Activated CD8-positive, alpha-beta memory T cell treated with anti-CD3 and anti-CD28 coated beads for 48 hours (primary cell): ENCODE data around the gene ZNF329.

Experiments used
- DNase-seq, 3 experiments: peaks; one replicate each; pipeline ENCODE4 v3.0.0-alpha.2; 2020; ENCODE audit warnings: low read depth in 2 of 3, low spot score in 2 of 3

ZNF329 gene

GRCh38 chr19:58118979-58119733 lies 31.4 kb downstream of the ZNF329 start:
- no peak for DNase-seq

GRCh38 chr19:58117841-58118575 lies 32.6 kb downstream of the ZNF329 start:
- DNase-seq = no peak

DNA sequence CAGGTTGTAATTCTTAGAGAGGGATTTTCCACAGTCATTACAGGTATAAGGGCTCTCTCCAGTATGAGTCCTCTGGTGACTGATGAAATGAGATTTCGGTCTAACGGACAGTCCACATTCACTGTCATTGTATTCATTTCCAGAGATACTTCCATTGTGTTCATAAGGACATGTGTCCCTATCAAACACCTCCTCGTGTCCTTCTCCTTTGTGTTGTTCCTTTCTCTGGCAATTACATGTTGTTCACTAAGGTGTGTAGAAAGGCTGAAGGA lies 42.1 kb downstream of the ZNF329 start:
- no peak for DNase-seq

GRCh38 chr19:58107778-58108545 lies 42.6 kb downstream of the ZNF329 start:
- DNase-seq = no peak

DNA sequence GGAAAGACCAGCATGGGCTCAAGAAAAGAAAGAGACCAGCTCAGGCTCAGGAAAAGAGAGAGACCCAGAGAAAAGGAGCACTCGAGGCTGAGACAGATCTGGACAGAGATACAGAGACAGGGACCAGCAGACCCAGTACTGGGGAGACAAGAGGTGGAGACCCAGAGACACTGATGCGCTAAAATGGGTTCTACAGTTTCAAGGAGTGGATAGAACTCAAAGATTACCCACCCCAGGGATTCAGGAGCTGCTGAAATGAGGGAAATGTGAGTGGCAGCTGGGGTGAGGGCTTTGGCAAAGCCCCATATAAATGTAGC lies 51.9 kb downstream of the ZNF329 start:
- DNase-seq = no peak

GRCh38 chr19:58097781-58098681 lies 52.6 kb downstream of the ZNF329 start, which contains the start of gene ZSCAN18:
TSS of gene ZSCAN18 (minus strand) at chr19:58098231. CDS start at chr19:58090267, 7,964 bp downstream.
- peak; percentile 87 to 94 (median 92) for DNase-seq

DNA sequence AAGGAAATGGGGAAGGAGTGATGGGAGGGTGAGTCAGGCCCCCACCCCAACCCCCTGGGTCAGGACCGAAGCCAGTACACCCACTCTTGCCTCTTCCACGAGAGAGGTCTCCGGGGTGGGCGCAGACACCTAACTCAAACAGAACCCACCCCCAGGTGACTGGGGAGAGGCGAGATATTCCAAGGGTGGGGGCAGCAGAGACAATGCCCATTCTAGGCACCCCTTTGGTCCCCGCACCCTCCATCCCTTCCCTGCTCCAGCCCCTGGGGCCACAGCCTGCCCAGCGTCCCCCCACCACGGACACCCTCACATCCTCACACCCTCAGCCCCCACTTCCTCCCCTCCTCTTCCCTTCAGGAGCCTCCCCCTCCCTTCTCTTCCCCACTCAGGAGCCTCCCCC lies 53.2 kb downstream of the ZNF329 start:
- DNase-seq = no peak

DNA sequence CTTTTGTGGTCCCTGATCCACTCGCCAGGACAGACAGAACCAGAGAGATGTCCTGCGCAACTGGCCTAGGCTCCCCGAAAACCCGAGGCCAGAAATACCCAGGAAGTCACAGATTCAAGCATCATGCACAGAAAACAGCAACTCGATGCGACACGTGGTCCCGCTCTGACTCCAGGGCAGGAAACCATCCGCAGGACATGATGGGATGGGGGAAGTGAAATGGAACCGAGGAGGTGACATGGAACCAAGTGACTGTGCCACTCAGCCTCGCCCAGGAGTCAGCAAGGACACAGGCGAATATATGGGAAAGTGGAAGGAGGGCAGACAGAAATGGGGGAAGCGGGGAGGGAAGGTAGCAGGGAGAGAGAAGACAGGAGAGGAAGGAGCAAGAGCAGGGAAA lies 53.7 kb downstream of the ZNF329 start:
- no peak for DNase-seq

DNA sequence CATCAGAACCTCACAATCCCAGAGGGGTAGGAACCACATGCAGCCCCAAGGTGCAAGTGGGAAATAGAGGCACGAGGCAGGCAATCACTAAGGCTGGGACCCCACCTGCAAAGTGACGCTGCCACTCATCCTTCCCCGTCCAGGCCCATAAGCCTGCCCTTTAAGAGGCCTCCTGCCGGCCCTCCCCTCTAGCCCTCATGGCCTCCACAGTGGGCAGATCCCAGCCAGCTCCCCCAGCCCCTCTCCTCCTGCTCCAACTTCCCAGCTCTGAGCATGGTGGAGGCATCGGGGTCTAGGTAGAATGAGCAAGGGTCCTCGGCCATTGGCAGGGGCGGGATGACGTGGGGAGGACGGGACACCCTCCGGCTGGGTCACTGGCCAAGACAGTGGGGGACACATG lies 55.3 kb downstream of the ZNF329 start:
- no peak for DNase-seq

- DNase-seq = no peak
These were observed 57.5 kb downstream of the ZNF329 start for GRCh38 chr19:58093071-58093470.

DNA sequence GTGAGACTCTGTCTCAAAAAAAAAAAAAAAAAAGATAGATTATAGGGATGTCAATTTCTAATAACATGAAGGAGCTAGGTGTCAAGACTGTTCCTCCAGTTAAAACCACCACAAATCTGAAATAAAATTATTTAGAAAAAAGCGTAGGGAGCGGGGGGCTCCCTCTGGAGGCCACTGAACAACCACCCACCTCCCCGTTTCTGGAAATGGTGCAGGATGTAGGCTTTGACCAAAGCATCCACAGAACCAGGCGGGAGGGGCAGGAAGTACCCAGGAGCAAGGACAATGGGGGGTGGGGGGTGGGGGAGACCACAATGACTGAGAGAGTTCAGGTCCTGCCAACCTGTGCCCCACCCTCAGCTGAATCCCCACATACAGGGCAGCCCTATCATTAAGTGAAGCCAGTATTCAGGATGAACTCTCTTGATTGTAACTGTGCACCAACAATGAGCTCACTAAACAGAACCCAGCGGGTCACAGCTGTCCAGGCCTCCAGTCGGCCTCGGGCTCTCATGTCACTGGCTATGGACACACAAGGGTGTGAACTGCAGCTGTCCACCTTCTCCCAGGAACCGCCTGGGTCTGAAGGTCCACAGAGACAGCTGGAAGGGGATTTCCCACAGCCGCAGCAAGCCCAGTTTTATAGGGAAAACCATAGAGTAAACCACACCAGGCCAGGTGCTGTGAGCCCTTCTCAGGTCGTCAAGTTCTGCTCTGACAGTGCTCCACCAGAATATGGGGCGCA lies 59.2 kb downstream of the ZNF329 start:
- DNase-seq = no peak

GRCh38 chr19:58089846-58090245 lies 60.7 kb downstream of the ZNF329 start:
- no peak for DNase-seq

DNA sequence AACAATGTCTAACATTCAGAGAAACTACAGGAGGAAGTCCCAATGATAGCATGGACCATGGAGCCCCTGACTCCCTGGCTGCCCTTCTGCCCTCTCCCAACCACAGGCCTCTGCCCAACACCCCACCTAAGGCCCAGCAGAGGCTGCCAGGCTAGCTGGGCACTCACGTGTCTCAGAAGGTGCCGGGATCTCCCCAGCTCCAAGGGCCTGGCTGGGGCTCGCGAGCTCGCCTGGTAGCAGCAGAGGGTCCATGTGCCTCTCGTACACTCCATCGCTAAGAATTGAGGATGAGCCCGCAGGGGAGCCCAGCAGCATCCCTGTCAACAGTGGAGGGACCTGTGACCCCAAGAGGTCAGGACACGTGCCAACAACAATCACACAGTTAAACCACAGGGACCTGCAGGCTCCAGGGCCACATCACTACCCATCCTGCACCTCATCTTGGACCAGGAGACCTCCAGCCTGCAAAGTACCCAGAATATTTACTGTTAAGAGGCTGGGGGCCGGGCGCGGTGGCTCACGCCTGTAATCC lies 62.0 kb downstream of the ZNF329 start:
- no peak for DNase-seq

DNA sequence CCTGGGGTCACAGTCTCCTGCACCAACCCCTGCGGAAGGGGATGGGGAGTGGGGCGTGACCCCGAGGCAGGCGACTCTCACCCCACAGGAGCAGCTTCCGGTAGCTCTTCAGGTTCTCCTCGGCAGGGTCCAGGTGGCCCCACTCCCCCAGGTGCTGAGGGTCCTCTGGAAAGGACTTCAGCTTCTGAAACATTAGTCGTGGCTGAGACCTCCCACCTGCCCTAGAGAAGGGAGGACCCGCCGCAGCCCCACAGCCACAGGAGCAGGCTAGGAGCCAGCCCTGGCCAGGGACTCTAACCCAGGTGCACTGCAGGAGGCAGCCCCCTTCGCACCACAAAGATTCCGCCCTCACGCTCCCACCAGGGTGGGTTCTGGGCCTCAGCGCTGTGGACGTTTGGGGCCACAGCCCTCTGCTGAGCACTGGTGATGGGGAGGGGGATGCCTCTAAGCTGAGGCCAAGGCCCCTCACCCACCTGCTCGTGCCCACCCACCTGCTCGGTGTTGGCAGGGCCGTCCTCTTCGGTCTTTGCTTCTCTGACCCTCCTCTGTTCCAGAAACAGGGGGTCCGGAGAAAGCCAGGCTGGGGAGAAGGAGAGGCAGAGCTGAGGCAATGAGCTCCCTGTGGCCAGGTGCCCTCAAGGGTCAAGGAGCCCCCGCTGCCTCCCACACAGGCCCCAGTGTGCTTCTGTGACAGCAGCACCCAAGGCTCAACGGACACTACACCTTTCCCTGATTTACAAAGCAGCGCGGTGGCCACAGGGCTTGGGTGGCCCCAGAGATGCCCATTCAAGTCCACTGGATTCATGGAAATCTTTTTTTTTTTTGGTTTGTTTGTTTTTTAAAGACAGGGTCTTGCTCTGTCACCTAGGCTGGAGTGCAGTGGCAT lies 63.5 kb downstream of the ZNF329 start:
- no peak for DNase-seq

GRCh38 chr19:58085348-58085875 lies 65.2 kb downstream of the ZNF329 start:
- DNase-seq = no peak

GRCh38 chr19:58084596-58085347 lies 65.8 kb downstream of the ZNF329 start:
- no peak for DNase-seq

DNA sequence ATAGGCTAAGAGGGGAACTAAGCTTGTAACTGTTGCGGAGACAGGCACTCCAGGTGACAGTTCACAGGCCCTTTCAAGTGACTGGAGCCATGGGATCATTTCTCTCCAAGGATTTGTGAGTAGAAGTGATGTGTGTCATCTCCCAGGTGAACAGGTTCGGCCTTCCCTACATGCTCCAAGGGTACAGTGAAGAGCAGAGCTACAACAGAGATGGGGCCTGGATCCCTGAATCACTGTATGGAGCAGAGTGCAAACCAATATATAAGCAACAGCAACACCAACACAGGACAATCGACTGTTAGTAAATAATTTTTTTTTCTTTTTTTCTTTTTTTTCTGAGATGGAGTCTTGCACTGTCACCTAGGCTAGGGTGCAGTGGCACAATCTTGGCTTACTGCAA lies 67.6 kb downstream of the ZNF329 start:
- DNase-seq = no peak

DNA sequence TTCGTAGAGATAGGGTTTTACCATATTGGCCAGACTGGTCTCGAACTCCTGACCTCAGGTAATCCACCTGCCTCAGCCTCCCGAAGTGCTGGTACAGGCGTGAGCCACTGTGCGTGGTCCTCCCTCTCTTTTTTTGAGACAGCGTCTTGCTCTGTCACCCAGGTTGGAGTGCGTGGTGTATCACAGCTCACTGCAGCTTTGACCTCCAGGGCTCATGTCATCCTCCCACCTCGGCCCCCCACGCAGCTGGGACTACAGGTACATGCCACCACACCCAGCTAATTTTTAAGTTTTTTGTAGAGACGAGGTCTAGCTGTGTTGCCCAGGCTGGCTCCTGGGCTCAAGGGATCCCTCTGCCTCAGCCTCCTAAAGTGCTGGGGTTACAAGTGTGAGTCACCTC lies 70.8 kb downstream of the ZNF329 start:
- no peak for DNase-seq
